ENCODE data around the gene MYO18B. TPM values are rescaled to one million over a fixed set of nuclear protein-coding genes. Genes with fewer than 3 reads are reported as not detected.

MYO18B gene
- total and polyA plus RNA-seq, 2 of the 8 experiments (the other 6 are each of a cell fraction or from before 2014, with no cell fraction given), result 0.62 to 0.78 TPM

DNA sequence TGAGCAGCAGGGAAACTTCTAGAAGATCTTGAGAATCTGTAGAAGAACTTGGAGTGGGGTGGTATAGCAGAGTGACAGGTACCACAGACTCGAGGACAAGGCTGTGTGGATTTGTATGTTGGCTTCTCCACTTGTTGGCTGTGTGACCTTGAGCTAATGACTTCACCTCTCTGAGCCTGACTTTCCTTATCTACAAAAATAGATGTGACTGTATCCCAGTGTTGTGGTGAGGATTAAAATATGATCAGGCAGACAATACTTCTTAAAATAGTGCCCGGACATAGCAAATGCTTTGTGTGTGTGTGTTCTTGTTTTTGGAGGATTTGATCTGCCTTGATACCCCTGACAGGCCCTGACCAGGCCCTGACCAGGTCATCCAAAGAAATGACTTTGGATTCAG is 40.8 kb downstream of the MYO18B start:
- no peak overlapping the region for H3K18ac ChIP-seq (ENCODE audit: extremely low read depth, low read length)
- no peak overlapping the region for H2BK120ac ChIP-seq (replicated peaks; ENCODE audit: low read depth, low read length)
- WGBS, 2 experiments (ENCODE audit: extremely low coverage in 1 of 2, insufficient coverage in 1 of 2, insufficient read length in 1 of 2, insufficient replicate concordance in 2 of 2, low coverage in 1 of 2, low lambda C conversion rate in 2 of 2, missing lambda C conversion rate in 1 of 2), result 77% methylated on average over 2 of the region's 2 CpGs; no CpG with 5 or more reads in 1 of the 2 experiments
- H3K9ac ChIP-seq (replicated peaks in 1 of 4; ENCODE audit: extremely low read depth in 1 of 4, low read depth in 3 of 4, low read length in 3 of 4), result no peak overlapping the region
- no peak overlapping the region for H2AK5ac ChIP-seq (ENCODE audit: low read depth, low read length)
- no peaks in the 10 kb centered on the region for H3K9me3 ChIP-seq (ENCODE audit: insufficient read depth in 2 of 2, low read depth in 1 of 2, low read length in 1 of 2)
- H4K91ac ChIP-seq (replicated peaks; ENCODE audit: insufficient read length, low read length), result no peak overlapping the region
- no peak overlapping the region for H3K4me2 ChIP-seq (ENCODE audit: insufficient read depth in 1 of 2, low read depth in 2 of 2, low read length in 2 of 2)
- H3K4me3 ChIP-seq (ENCODE audit: extremely low read depth in 1 of 4, insufficient read depth in 2 of 4, low read depth in 3 of 4, low read length in 4 of 4), result no peak overlapping the region
- H2BK5ac ChIP-seq (ENCODE audit: low read depth, low read length), result no peak overlapping the region
- H3K14ac ChIP-seq (ENCODE audit: insufficient read length), result no peak overlapping the region
- TF ChIP-seq JUN (IDR thresholded peaks at IDR 0.05; ENCODE audit: low read depth, low read length) (no peak), RBBP5 (IDR thresholded peaks at IDR 0.05; ENCODE audit: borderline replicate concordance, low read depth, low read length) (no peak)
- no peak overlapping the region for H3K4ac ChIP-seq (replicated peaks; ENCODE audit: insufficient read length, low read depth, low read length)
- H3K27ac ChIP-seq (ENCODE audit: low read depth, low read length), result no peak overlapping the region
- H3K36me3 ChIP-seq (ENCODE audit: control insufficient read depth in 2 of 4, insufficient read depth in 4 of 4, low read length in 3 of 4), result no peaks in the 10 kb centered on the region
- H2AFZ ChIP-seq (ENCODE audit: low read length), result no peak overlapping the region
- H4K8ac ChIP-seq (ENCODE audit: extremely low read depth, insufficient read depth, low read length), result no peak overlapping the region
- DNase-seq (ENCODE audit: low read depth in 1 of 2, low spot score in 2 of 2) (no peak), FAIRE-seq (no peak)
- no peak overlapping the region for H3K56ac ChIP-seq (replicated peaks; ENCODE audit: insufficient read length, low read depth, low read length)
- no peak overlapping the region for H2BK15ac ChIP-seq (ENCODE audit: low read length)
- no peaks in the 10 kb centered on the region for H4K20me1 ChIP-seq (replicated peaks in 1 of 2; ENCODE audit: control insufficient read depth in 1 of 2, insufficient read depth in 2 of 2, low read length in 2 of 2)
- ChIA-PET CTCF (ENCODE audit: partially characterized antibody) (interaction anchor here (2.0 kb wide), 1 partner anchor 10 kb away, joined by 12 read pairs; no protein-coding TSS in a partner anchor), POLR2A (ENCODE audit: partially characterized antibody) (no interaction called here)
- H2BK20ac ChIP-seq (ENCODE audit: low read length), result no peak overlapping the region
- no peak overlapping the region for H3K23ac ChIP-seq (ENCODE audit: insufficient read length)
- peaks cover 0 to 3% (median 0%) of the 10 kb centered on the region in 4 experiments; a peak in 1 of 7 replicates for H3K4me1 ChIP-seq (replicated peaks in 1 of 4; ENCODE audit: control insufficient read depth in 3 of 4, insufficient read depth in 4 of 4, low read length in 3 of 4)
- H3K23me2 ChIP-seq (ENCODE audit: low read depth, low read length), result no peaks in the 10 kb centered on the region
- no peaks in the 10 kb centered on the region for H3K79me2 ChIP-seq (ENCODE audit: control insufficient read depth in 1 of 2, insufficient read depth in 2 of 2, low read length in 2 of 2)
- no peak overlapping the region for H4K5ac ChIP-seq (ENCODE audit: insufficient read length, low read depth, low read length)
- no peaks in the 10 kb centered on the region for H3K79me1 ChIP-seq (ENCODE audit: low read depth, low read length)
- no peak overlapping the region for H2BK12ac ChIP-seq (ENCODE audit: low read depth, low read length)
- H3K27me3 ChIP-seq (replicated peaks in 1 of 4; ENCODE audit: control insufficient read depth in 3 of 4, extremely low read depth in 1 of 4, insufficient read depth in 3 of 4, low read length in 3 of 4), result no peaks in the 10 kb centered on the region
